ENCODE results near the gene ID3.

The ID3 gene

DNA sequence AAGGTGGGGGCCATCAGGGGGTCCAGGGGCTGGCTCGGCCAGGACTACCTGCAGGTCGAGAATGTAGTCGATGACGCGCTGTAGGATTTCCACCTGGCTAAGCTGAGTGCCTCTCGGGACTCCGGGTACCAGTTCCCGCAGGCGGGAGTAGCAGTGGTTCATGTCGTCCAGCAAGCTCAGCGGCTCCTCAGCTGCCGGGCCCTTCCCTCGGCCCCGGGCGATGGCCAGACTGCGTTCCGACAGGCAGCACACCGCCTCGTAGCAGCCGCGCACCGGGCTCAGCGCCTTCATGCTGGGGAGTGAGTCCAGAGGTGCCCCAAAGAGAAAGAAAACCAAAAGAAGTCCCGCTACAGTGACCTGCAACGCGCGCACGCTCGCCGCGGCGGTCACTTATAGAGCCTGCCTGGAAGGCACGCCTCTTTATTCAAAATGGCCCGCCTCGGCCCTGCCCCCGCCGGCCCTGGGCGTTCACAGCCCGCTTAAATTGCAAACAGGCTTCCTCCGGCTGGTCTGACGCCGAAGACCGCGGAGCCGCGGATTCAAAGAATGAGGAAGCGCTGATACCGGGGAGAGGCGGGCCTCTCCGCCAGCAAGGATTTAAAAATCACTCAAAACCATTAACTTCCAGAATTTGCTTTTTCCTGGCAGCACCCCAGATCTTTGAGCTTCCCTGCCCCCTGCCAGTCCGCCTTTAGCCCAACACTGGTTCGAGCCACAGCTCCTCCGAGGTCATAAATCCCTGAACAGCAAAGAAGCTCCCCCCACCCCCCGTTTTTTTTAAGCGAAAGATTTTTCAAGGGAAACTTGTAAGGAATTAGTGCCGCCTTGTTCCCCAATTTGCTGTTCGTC is at the start of gene ID3:
Gene ID3, minus strand, starts transcription at position 366 of the 849 bp plus-strand sequence. Its CDS starts 75 bp downstream, at position 291.
- in situ Hi-C loops (cut with MboI; ENCODE audit: low sequenced_read_pairs): no loop called here

DNA sequence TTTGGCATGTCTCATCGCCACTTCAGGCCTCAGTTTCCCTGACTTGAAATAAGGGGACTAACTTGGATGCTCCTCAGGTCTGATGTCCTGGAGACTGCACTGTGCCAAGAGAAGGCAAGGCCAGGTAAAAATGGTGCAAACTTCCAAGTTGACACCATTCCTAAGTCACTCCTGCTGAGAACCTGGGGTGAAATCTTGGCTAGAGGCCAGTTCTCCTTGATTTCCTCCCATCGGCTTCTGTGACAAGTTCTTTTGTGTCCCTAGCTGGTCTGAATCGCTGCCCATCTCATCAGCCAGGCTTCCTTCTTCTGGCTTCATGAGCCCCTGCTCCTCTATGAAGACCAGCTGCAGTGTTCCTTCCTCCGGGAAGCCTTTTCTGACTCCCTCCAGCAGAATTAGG is 48.6 kb upstream of the ID3 start:
- in situ Hi-C loops (cut with MboI; ENCODE audit: low sequenced_read_pairs): no loop called here

DNA sequence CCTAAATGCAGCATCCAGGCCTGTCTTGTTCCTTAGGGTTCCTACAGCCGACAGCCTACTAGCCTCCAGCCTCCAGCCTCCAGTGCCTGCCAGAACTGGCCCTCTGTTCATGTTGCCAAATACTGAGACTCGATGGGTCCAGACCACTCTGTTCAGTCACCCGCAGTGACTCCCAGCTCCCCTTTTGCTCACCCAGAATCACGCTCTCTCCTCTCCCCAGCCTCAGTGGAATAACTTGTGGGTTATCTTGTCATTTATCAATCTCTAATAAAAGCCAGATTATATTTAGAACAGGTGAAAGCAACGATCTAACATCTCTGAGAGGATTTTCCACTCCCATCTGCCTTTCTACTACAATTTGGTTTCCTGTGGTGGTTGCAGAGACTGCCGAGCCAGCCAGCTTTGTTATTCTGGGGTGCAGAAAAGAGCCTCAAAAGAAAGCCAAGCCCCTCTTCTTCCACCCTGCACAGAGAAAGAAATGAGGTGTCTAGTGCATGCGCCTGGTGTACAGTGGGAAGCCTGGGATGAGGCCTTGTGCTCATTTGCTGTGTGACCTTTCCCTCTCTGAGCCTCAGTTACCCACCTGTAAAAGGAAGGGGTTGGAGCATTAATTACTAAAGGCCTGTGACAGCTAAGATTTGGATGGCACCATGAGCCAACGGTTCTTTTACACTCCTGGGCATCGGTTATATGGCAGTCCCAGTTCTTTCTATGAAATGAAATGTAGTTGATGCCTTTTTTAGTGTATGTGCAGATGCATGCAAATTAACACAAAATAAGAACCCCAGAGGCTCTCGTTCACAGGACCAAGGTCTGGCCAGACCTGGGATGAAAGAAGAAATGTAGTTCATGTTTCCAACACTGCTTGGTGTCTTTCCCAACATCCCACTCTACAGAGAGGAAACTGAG is 42.9 kb upstream of the ID3 start:
- in situ Hi-C loops (cut with MboI; ENCODE audit: low sequenced_read_pairs): no loop called here

GRCh38 chr1:23601135-23601967 is 42.0 kb upstream of the ID3 start:
- in situ Hi-C loops (cut with MboI; ENCODE audit: low sequenced_read_pairs): no loop called here

GRCh38 chr1:23600283-23600682 is 41.0 kb upstream of the ID3 start:
- in situ Hi-C loops (cut with MboI; ENCODE audit: low sequenced_read_pairs): no loop called here

- in situ Hi-C loops (cut with MboI; ENCODE audit: low sequenced_read_pairs): no loop called here
Measured at GRCh38 chr1:23599125-23599524, 39.8 kb upstream of the ID3 start.

DNA sequence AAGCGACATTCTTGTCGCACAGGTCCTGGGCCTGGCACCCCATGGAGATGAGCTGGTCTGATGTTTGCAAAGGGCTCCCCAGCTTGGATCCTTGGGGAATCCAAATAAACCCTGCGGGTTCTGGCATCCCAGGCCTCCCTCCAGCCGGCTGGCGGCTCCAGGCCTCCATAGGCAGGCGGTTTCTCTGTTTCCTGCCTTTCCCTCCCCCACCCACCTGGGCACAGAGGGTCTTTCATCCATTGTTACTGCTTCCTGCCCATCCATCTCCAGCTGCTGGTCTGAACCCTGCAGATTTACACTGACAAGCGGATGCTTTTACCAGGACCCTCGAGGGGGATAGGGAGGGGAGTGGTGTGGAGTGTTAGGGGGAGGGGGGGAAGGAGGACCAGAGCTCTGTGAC is 39.1 kb upstream of the ID3 start:
- in situ Hi-C loops (cut with MboI; ENCODE audit: low sequenced_read_pairs): no loop called here

DNA sequence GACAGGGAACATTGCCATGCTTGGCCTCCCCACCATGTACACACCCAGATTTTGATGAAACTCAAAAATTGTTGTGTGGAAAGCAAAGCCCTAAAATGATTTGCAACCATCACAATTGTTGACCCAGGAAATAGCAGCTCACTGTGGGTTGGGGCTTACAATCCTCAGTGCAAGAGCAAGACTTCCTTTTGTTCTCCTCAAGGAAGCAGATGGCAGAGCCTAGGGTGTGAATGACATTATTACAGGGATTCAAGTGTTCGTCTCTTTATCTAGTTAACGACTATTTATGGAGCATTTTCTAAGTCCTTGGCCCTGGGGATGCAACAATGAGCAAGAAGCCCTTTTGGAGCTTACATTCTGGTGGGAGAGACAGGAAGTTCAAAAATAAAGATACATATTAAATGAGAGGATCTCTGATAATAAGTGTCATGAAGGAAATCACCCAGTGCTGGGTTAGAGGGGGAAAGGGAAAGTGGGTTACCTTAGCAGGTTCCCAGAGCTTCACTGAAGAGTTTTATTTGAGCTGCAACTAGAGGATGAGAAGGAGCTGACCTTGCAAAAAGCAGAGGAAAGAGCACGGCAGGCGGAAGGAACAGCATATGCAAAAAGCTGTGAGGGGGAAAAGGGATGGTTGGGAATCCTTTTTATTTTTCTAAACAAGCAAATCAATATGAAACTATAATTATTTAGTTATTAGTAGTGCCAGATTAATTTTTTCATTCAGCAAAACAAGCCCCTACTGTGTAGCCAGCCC is 38.5 kb upstream of the ID3 start:
- in situ Hi-C loops (cut with MboI; ENCODE audit: low sequenced_read_pairs): no loop called here

GRCh38 chr1:23596382-23597358 is 37.4 kb upstream of the ID3 start:
- in situ Hi-C loops (cut with MboI; ENCODE audit: low sequenced_read_pairs): no loop called here

GRCh38 chr1:23594927-23595353 is 35.6 kb upstream of the ID3 start:
- in situ Hi-C loops (cut with MboI; ENCODE audit: low sequenced_read_pairs): no loop called here

DNA sequence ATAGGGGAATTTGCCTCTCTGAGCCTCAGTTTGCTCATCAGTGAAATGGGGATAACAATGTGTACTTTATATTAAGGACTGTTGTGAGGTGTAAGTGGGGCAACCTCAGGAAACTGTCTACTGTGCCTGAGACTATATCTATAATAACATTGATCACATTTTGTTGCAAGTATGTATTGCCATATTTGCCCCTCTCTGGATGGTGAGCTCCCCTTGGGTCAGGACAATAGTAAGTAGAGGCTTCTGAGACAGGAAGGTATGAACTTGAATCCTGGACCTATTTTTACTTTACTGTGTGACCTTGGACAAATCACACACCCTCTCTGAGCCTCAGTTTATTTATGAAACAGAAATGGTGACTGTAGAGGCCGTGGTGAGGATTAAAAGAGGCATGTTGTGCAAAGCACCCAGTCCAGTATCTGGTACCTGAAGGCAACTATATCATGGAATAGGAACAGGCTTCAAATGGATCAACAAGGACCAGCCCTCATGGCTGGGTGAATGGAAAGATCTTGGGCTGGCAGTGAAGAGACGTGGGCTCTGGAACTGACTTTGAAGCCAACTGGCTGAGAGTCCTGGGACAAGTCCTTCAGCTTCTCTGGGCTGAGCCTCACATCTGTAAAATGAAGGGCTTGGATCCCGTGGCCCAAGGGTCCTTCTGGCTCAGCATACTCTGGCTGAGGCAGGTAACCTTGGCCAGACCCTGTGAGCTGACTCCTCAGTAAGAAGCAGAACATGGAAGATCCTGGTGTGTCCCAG is 35.0 kb upstream of the ID3 start:
- in situ Hi-C loops (cut with MboI; ENCODE audit: low sequenced_read_pairs): no loop called here

DNA sequence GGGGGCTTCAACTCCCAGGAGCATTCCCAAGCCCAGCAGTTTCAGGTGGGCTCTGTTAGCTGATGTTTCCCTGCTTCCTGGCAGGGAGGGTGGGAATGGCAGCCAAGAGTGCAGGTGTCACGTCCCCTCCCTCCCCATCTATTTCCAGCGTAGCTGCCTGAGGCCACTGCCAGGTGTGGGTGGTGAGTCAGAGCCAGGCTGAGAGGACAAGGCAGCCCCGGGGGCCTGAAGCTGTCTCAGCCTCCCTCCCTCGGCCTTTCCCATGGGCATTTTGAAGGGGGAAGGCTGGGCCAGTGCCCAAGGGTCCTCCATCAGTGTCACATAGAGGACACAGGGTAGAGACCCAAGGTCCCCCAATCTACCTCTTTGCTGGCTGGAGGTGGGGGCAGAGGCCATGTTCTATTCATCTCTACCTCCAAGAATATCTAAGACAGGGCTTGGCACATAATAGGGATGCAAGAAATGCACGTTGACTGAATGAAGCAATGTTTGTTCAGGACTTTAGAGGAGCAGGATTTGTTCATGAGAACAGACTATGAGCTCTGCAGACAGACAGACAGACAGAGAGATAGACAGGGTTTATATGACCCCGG is 34.4 kb upstream of the ID3 start:
- in situ Hi-C loops (cut with MboI; ENCODE audit: low sequenced_read_pairs): no loop called here

DNA sequence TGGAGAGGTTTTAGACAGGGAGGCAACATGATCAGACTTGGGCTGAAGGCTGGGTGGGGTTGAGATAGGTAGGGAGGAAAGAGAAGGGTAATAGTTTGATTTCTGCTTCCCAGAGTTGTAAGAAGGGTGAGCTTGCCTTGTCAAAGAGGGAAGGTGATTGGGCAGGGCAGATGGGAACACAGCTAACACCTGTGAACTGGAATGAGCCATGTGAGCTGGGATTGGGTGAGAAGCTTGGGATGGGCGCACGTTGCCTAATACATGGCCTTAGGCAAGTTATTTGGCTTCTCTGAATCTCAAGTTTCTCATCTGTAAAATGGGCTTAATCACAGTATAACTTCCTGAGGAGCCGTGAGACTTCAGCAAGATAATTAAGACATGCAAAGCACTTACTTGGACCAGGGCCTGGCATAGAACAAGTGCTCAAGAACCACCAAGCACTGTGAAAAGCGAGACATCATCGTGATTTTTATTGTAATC is 33.8 kb upstream of the ID3 start:
- in situ Hi-C loops (cut with MboI; ENCODE audit: low sequenced_read_pairs): no loop called here

- in situ Hi-C loops (cut with MboI; ENCODE audit: low sequenced_read_pairs): no loop called here
Measured at GRCh38 chr1:23592209-23592892, 33.0 kb upstream of the ID3 start.

GRCh38 chr1:23591460-23592208 is 32.3 kb upstream of the ID3 start:
- in situ Hi-C loops (cut with MboI; ENCODE audit: low sequenced_read_pairs): no loop called here

DNA sequence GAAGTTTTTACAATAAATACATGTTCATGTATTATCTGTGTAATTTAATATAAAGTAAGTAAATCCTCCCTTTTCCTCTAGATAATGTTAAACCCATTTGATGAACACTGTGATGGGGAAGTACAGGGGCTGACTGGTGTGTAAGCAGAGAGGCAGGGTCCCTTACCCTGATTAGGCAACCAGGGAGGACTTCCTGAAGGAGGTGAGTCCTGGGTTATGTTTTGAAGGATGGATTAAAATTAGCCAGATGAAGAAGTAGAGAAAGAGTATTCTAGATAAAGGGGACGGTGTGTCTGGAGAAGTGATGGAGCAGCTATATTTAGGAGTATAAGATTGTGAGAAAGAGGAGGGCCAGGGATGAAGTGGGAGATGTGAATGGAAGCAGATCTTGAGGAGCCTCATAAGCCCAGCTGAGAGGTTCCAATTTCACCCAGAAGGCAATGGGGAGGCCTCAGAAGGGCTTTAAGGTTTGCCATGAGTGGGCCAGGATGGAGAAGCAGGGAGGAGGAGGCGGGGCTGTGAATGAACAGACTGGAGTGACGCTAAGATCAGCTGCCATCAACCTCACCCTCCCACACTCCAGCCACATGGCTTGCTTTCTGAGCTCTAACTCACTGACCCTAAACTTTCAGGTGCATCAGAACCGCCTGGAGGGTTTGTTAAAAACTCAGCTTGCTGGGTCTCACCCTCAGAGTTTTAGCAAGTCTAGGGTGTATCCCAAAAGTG is 30.9 kb upstream of the ID3 start:
- in situ Hi-C loops (cut with MboI; ENCODE audit: low sequenced_read_pairs): no loop called here

Data from HL-60/S4 treated with phorbol 12-myristate 13-acetate at 8.2 ng/mL for 4 days and 3 days (cell line).